Breast epithelium (tissue), 3 donors: ENCODE measurements around the gene DAPK1.

Experiments
- POLR2A ChIP-seq: fragments of 450-650 bp; IDR thresholded peaks from one replicate; pipeline ENCODE4 v1.6.1; 2016; ENCODE audit warnings: antibody characterized with exemption, mild to moderate bottlenecking, moderate library complexity
- POLR2AphosphoS5 ChIP-seq, 3 donors: sonication (generic); formaldehyde crosslinking; IDR thresholded peaks; one replicate each; pipeline ENCODE4 v1.6.1; 2017; ENCODE audit warnings: antibody characterized with exemption in 3 of 3
- TF ChIP-seq, protein P1 (sequence below), 3 donors: fragments of 450-650 bp; IDR thresholded peaks; one replicate each; pipeline ENCODE4 v1.5.1; 2016 to 2017; ENCODE audit warnings: antibody characterized with exemption in 3 of 3, mild to moderate bottlenecking in 3 of 3, moderate library complexity in 3 of 3

- TF ChIP-seq, protein P1, sequence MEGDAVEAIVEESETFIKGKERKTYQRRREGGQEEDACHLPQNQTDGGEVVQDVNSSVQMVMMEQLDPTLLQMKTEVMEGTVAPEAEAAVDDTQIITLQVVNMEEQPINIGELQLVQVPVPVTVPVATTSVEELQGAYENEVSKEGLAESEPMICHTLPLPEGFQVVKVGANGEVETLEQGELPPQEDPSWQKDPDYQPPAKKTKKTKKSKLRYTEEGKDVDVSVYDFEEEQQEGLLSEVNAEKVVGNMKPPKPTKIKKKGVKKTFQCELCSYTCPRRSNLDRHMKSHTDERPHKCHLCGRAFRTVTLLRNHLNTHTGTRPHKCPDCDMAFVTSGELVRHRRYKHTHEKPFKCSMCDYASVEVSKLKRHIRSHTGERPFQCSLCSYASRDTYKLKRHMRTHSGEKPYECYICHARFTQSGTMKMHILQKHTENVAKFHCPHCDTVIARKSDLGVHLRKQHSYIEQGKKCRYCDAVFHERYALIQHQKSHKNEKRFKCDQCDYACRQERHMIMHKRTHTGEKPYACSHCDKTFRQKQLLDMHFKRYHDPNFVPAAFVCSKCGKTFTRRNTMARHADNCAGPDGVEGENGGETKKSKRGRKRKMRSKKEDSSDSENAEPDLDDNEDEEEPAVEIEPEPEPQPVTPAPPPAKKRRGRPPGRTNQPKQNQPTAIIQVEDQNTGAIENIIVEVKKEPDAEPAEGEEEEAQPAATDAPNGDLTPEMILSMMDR (IDR thresholded peaks at IDR 0.05) = no peak
- no peak for TF ChIP-seq POLR2A
- TF ChIP-seq POLR2AphosphoS5 (IDR thresholded peaks at IDR 0.05) = no peak
These were observed 32.0 kb downstream of the DAPK1 start for GRCh38 chr9:87529671-87530070.
